Activated CD8-positive, alpha-beta T cell treated with anti-CD3 and anti-CD28 coated beads for 36 hours (primary cell): Measurements from ENCODE around the gene NDEL1. TPM values are rescaled to one million over a fixed set of nuclear protein-coding genes. Genes with fewer than 3 reads are reported as not detected.

Source experiments
- ATAC-seq: fragments of 200-7000 bp; cut with Tn5 transposase; one replicate; pipeline ENCODE4 v1.10.0; 2021; ENCODE audit warnings: mild to moderate bottlenecking, moderate library complexity
- CTCF ChIA-PET: fragments of 350-600 bp; sonication (Branson Sonifier 250); formaldehyde crosslinking; loops from one replicate; lab custom pipeline; 2021; ENCODE audit warnings: antibody characterized with exemption; lab: Charles Lee
- POLR2A ChIA-PET: fragments of 350-600 bp; sonication (Branson Sonifier 250); formaldehyde crosslinking; loops from one replicate; lab custom pipeline; 2021; ENCODE audit warnings: antibody characterized with exemption; lab: Charles Lee
- DNase-seq: peaks from one replicate; pipeline ENCODE4 v3.0.0-alpha.2; 2020
- H3K27ac Mint-ChIP-seq: one replicate; pipeline ENCODE4 v1.8.0; 2021; ENCODE audit warnings: mild to moderate bottlenecking, mixed read lengths
- H3K27me3 Mint-ChIP-seq: one replicate; pipeline ENCODE4 v1.8.0; 2021; ENCODE audit warnings: mixed read lengths
- H3K36me3 Mint-ChIP-seq: one replicate; pipeline ENCODE4 v1.8.0; 2021; ENCODE audit warnings: low read depth, mixed read lengths
- H3K4me1 Mint-ChIP-seq: one replicate; pipeline ENCODE4 v1.8.0; 2021; ENCODE audit warnings: low read depth, mixed read lengths
- H3K4me3 Mint-ChIP-seq: one replicate; pipeline ENCODE4 v1.8.0; 2021; ENCODE audit warnings: mild to moderate bottlenecking, moderate library complexity, mixed read lengths
- H3K9me3 Mint-ChIP-seq: one replicate; pipeline ENCODE4 v1.8.0; 2021; ENCODE audit warnings: mixed read lengths
- CTCF ChIP-seq: fragments of 200-600 bp; IDR thresholded peaks from one replicate; pipeline ENCODE4 v1.8.0; 2022; ENCODE audit warnings: antibody characterized with exemption, mild to moderate bottlenecking
- intact Hi-C: fragments of 100-400 bp; cut with micrococcal nuclease; formaldehyde crosslinking; loops from one replicate; pipeline ENCODE4 v1.10.0; 2022
- total RNA-seq, 2 experiments: library from RNA; stranded (reverse); gene quantifications; one replicate each; pipeline ENCODE4 v1.2.3, GENCODE V29; 2021

The NDEL1 gene
- total RNA-seq, 2 experiments from 2014 or later: 48.1 to 53.9 TPM

GRCh38 chr17:8489841-8490240 is 54.2 kb downstream of the NDEL1 start:
- Mint-ChIP-seq H3K4me1 (no peaks in the 10 kb centered on the region), H3K27me3 (no peaks in the 10 kb centered on the region), H3K4me3 (no peak overlapping the region), H3K36me3 (peaks cover 25% of the 10 kb centered on the region), H3K9me3 (peaks cover 2% of the 10 kb centered on the region), H3K27ac (no peak overlapping the region)
- ChIA-PET CTCF (no interaction called here), POLR2A (interaction anchor here (0.6 kb wide), 1 partner anchor 104 kb away, joined by 3 read pairs; no protein-coding TSS in a partner anchor)
- intact Hi-C loops: no loop called here
- no peak for TF ChIP-seq CTCF
- DNase-seq (no peak), ATAC-seq (no peak)

GRCh38 chr17:8490256-8491023 is 54.8 kb downstream of the NDEL1 start:
- TF ChIP-seq CTCF: no peak
- no peaks in the 10 kb centered on the region for H3K4me1 Mint-ChIP-seq
- no peaks in the 10 kb centered on the region for H3K27me3 Mint-ChIP-seq
- ATAC-seq: no peak
- peaks cover 24% of the 10 kb centered on the region for H3K36me3 Mint-ChIP-seq
- CTCF ChIA-PET: no interaction called here
- intact Hi-C loops: no loop called here
- no peak overlapping the region for H3K4me3 Mint-ChIP-seq
- no peak overlapping the region for H3K27ac Mint-ChIP-seq
- DNase-seq: no peak
- POLR2A ChIA-PET: no interaction called here
- no peaks in the 10 kb centered on the region for H3K9me3 Mint-ChIP-seq

- DNase-seq: no peak
- intact Hi-C loops: no loop called here
- peaks cover 19% of the 10 kb centered on the region for H3K36me3 Mint-ChIP-seq
- no peak for ATAC-seq
- no peaks in the 10 kb centered on the region for H3K4me1 Mint-ChIP-seq
- no peak overlapping the region for H3K27ac Mint-ChIP-seq
- ChIA-PET CTCF (no interaction called here), POLR2A (interaction anchor here (2.1 kb wide), 1 partner anchor 45 kb away, joined by 4 read pairs; no protein-coding TSS in a partner anchor)
- H3K9me3 Mint-ChIP-seq: no peaks in the 10 kb centered on the region
- H3K4me3 Mint-ChIP-seq: no peak overlapping the region
- H3K27me3 Mint-ChIP-seq: no peaks in the 10 kb centered on the region
- no peak for TF ChIP-seq CTCF
Measured at GRCh38 chr17:8492121-8492520, 56.4 kb downstream of the NDEL1 start.

DNA sequence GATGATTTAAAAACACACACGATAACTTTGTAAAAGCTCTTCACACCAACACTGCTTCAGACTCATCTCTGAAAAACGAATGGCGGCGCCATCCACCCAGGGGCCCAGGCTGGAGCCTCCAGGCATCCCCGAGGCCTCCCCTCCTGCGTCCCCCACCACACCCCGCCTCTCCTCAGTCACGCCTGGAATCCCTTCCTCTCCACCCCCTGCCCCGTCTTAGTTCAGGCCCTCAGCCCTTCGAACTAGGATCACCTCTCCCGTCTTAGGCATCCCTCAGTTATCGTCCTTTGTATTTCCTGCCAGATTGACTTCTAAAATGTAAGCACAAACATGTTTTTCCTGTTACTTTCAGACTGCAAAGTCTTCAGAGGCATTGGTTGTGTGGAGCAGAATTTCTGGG is 58.3 kb downstream of the NDEL1 start:
- peaks cover 17% of the 10 kb centered on the region for H3K36me3 Mint-ChIP-seq
- no peaks in the 10 kb centered on the region for H3K27me3 Mint-ChIP-seq
- H3K27ac Mint-ChIP-seq: no peak overlapping the region
- no peak overlapping the region for H3K4me3 Mint-ChIP-seq
- POLR2A ChIA-PET: interaction anchor here (2.1 kb wide), 1 partner anchor 47 kb away, joined by 4 read pairs; no protein-coding TSS in a partner anchor
- TF ChIP-seq CTCF: no peak
- no peaks in the 10 kb centered on the region for H3K4me1 Mint-ChIP-seq
- ATAC-seq (no peak), DNase-seq (no peak)
- H3K9me3 Mint-ChIP-seq: no peaks in the 10 kb centered on the region
- intact Hi-C loops: no loop called here
- CTCF ChIA-PET: interaction anchor here (1.0 to 1.2 kb wide), 3 partner anchors 8 to 84 kb away, joined by 3 to 6 read pairs (median 3); no protein-coding TSS in a partner anchor

DNA sequence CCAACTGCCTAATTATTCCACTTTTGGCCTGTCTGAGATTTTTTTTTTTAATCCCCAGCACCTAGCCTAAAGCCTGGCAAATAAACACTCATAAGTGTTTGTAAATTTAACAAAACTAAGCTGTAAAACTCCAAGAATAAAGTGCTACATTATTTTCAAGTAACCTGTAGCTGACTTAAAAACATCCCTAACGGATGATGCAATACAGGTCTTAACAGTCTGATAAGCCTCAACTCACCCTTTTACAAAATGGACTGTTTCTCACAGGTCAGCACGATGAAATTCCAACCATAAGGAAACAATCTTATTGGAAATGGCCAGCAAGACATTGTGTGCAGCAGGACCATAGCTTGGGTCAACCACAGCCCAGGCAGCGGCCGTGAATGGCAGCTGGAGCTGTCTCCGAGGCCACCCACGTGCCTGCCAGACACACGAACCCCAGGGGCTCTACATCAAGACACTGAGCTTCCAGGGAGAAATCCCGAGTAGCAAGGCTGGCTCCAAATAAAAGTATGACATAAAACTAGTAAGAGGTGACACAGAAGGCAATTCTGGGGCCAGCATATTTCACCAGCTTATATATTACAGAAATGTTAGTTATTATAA is 58.9 kb downstream of the NDEL1 start:
- intact Hi-C loops: no loop called here
- ChIA-PET CTCF (interaction anchor here (1.0 to 1.2 kb wide), 3 partner anchors 9 to 85 kb away, joined by 3 to 6 read pairs (median 3); no protein-coding TSS in a partner anchor), POLR2A (interaction anchor here (0.5 to 2.1 kb wide), 2 partner anchors 48 to 210 kb away, joined by 3 to 4 read pairs; no protein-coding TSS in a partner anchor)
- H3K27ac Mint-ChIP-seq: no peak overlapping the region
- TF ChIP-seq CTCF: no peak
- no peaks in the 10 kb centered on the region for H3K9me3 Mint-ChIP-seq
- DNase-seq (no peak), ATAC-seq (no peak)
- no peak overlapping the region for H3K4me3 Mint-ChIP-seq
- peaks cover 17% of the 10 kb centered on the region for H3K36me3 Mint-ChIP-seq
- H3K4me1 Mint-ChIP-seq: no peaks in the 10 kb centered on the region
- H3K27me3 Mint-ChIP-seq: no peaks in the 10 kb centered on the region
